ENCODE results near the gene GLRA2.

DNA sequence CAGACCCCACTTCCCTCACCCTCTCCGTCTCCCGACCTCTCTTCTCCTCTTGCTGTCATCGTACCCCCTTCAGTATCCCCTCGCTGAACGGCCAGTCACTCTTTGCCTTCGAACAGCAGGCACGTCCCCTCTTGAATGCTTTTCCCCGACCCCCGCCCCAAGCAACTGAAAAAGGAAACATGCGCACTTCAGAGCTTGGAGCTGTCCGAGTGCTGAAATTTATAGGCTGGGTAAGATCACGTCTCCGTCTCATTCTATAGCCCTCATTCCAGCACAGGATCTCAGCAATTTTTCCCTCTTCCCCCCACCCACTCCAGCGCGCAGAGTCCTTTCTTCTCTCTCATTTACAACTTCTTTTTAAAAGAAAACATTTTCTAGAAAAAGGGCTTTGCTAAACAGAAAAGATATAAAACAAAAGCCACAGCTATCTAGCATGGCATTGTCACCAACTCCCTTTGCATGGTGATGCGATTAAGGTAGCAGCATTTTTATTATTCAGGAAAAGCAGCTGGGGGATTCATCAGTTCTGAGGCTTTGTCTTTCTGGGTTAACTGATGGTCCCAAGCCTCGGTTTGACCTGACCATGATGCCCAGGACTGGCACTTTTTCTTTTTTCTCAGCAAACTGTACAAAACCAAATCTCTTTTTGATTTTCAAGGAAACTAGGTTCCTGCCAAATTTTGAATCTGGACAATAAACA, at the start of gene GLRA2:
- TF ChIP-seq, protein P1, sequence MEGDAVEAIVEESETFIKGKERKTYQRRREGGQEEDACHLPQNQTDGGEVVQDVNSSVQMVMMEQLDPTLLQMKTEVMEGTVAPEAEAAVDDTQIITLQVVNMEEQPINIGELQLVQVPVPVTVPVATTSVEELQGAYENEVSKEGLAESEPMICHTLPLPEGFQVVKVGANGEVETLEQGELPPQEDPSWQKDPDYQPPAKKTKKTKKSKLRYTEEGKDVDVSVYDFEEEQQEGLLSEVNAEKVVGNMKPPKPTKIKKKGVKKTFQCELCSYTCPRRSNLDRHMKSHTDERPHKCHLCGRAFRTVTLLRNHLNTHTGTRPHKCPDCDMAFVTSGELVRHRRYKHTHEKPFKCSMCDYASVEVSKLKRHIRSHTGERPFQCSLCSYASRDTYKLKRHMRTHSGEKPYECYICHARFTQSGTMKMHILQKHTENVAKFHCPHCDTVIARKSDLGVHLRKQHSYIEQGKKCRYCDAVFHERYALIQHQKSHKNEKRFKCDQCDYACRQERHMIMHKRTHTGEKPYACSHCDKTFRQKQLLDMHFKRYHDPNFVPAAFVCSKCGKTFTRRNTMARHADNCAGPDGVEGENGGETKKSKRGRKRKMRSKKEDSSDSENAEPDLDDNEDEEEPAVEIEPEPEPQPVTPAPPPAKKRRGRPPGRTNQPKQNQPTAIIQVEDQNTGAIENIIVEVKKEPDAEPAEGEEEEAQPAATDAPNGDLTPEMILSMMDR (IDR thresholded peaks at IDR 0.05; ENCODE audit: low read length): no peak
- no peak for TF ChIP-seq EZH2 (optimal IDR thresholded peaks at IDR 0.05; ENCODE audit: low read depth, low read length)
